G401.6 (cell line): Measurements from ENCODE around the gene CTNNA2.

Experiments used
- FAIRE-seq: peaks from 2 replicates; lab custom pipeline; 2012; peaks lifted over from hg19 to GRCh38; lab: Jason Lieb, UNC

CTNNA2 gene

DNA sequence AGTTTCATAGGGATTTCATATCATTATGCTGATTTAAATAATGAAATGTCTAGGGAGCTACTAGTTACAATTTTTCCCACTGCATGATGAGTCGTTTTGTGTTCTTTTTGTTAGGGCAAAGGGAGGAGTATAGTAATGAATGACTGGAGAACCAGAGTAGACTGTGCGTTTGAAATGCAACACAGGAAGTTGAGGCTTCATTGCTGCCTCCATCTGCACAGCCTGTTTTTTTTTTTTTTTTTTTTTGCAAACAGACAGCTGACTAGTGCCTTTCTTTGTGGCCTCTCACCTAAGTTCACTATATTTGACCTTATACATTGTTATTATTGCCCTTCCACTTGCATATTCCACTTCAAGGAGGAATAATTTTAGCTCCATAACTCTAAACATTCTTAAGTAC, 1078.4 kb downstream of the CTNNA2 start:
- no peak for FAIRE-seq

DNA sequence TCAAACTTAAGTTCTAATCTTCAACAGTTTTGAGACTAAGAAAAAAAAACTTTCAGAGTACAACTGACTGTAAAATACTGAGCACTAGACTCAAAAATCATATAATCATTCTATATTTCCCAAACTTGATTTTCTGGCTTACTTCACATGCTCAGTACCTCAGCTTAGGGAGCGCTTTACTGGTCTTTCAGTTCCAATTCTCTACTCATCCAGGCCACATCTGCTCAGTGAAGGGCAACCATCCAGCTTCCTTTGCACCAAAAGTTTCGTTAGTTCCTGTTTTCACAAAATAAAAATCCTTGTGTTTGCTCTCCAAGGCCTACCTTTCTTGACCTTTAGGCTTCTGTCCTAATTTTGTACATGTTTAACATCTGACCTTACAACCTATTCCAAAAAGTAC, 1079.3 kb downstream of the CTNNA2 start:
- no peak for FAIRE-seq

DNA sequence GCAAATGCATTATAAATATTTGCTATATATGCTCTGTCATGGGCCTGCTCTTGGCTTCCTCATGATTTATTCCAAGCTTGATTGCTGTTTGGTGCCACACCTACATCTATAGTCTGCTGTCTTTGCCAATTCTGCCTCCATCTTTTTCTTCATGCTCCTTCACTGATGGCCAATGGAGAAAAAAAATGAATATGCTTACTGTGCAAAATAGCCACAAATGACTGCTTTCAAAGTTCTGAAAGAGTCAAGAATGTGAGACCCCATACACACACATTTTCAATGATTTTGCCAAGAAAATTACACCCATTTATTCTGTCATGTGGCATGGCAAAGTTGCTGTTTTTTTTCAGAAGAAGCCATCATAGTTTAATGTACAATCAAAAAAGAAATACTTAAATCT, 1097.3 kb downstream of the CTNNA2 start:
- no peak for FAIRE-seq

DNA sequence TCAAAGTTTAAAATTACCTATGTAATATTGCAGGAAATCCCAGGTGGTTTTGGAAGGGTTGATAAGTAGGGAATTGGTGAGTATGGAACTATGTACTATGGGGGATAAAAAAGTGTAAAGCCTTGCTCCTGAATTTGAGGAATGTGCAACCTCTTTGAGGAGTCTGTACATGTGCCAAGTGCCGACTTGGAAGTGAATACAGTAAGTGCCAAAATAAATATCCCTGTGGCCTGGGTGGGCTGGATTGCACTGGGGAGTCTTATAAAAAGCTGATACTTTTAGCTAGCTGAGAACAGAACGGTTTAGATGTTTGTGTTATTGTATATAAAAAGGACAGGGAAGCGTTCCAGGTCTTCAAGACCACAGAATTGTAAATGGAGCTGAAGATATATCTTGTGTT, 1108.8 kb downstream of the CTNNA2 start:
- FAIRE-seq = no peak

GRCh38 chr2:80624062-80624461, 1111.2 kb downstream of the CTNNA2 start:
- FAIRE-seq = no peak

- FAIRE-seq = no peak
Measured at GRCh38 chr2:80634590-80634989, 1121.7 kb downstream of the CTNNA2 start.

DNA sequence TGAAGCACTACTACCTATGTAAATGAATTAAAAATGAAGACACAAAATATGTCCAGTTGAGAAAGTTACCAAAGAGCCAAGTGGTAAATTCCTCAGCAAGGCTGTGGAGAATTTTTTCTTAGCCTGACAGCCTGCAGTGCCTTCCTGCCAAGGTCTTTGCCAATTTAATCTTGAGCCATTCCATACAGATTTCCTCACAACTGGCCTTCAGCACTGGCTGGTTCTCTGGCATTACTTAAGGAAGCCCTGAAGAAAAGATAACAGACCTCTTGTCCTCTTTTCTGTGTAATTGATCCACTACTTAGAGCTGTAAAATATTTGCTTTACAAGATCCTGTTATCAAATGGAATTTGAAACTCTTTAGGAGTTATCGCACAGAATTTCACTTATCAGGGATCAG, 1125.9 kb downstream of the CTNNA2 start:
- no peak for FAIRE-seq

DNA sequence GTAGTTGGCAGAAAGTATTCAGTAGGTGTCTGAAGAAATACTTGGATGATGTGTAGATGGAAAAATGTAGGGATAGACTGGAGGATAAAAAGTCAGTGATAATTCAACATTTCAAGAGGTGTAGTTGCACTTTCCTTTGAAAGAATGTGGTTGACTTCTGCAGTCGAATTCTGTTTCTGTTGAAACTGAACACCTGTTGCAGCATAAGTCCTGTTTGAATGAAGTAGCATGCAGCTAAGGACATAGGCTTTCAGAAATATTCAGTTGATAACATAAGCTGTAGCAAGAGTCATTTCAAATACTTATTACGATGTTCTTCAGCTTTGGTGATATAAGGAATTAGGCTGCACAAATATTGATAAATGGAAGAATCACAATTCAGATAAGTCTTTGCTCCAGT, 1129.6 kb downstream of the CTNNA2 start:
- FAIRE-seq = no peak

DNA sequence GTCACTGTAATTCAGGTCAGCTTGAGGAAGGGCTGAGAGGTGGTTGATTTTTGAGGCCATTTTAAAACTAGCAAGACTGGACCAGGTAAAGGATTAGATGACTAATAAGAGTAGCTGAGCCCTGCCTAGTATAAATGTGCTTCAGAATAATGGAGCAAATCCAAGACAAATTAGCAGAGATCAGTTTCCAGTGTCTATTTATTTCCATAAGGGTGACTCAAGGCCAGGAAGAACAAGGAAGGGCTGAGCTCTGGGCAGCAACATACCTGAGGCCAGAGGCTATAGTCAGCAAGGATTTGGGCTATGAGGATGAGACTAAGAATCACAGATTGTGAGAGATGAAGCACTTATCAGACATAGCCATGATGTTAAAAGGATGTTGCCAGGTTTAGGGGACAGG, 1130.7 kb downstream of the CTNNA2 start:
- no peak for FAIRE-seq

DNA sequence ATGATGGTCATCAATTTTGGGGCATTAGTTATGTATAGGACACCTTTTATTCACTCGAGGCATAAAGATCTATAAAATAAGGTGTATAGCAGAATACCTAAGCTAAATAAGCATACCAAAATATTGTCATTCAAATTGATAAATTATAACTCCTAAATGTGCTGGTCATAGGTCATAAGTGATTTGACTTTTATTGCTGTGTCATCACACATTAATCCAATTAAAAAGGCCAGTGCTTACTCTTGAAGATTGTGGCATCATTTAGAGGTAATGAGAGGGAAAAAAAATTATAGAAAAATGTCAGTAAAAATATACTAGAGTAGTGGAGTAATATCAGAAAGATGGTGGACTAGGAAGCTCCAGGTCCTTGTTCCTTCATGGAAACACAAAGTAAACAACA, 1138.6 kb downstream of the CTNNA2 start:
- FAIRE-seq = no peak

DNA sequence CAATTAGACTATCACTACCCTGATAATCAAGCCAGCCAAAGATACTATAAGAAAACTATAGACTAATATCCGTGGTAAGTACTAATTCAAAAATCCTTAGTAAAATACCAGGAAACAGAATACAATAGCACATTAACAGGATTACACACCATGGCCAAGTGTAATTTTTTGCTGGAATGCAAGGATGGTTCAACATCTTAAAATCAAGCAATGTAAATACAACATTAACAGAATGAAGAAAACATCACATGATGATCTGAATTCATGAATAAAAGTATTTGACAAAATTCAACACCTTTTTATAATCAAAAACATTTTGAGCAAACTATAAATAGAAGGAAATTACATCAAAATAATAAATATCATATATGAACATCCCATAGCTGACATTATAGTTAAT, 1142.4 kb downstream of the CTNNA2 start:
- no peak for FAIRE-seq

DNA sequence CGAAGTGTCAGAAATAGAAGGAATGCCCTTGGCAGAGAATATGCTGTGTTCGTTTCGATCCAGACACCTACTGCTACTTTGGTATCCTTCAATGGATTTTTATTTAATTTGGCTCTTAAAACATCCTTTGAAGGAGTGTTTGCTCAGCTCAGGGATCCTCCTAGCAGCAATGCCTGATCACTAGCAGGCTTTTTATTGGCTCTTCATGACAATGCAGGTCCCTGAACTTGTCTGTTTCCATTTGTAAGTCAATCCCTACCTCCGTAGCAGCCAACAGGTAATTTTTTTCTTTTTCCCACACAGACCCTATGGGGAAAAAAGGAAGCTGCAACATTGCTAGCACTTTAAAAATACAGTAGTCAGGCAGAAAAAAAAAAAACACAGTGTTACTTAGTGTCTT, 1157.9 kb downstream of the CTNNA2 start:
- FAIRE-seq = no peak

DNA sequence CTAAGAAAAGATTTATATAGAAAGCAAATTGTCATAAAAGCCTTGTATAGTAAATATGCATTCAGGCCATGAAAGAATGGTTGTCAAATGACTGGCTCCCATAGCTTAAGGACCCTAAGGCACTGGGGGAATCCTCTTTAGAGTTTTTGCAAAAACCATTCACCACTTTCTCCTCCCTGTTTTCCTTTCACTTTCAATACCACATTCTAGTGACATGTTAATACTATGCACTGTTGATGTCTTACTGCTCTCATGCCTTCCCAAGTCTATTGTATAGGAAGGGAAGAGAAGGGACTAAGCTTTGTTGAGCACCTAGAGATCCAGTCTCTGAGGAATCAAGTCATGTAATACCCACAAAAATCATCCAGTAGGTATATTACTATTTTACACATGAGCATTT, 1174.7 kb downstream of the CTNNA2 start:
- no peak for FAIRE-seq

- no peak for FAIRE-seq
Measured at GRCh38 chr2:80689106-80689505, 1176.3 kb downstream of the CTNNA2 start.
